ENCODE data around the gene TSPEAR. TPM values are rescaled to one million over a fixed set of nuclear protein-coding genes. Genes with fewer than 3 reads are reported as not detected.
A peak's percentile ranks its signal among the peaks of the same experiment; 100 is the strongest.
"Not testable (repeated sequence)": the region's sequence is repeated elsewhere in the genome, so short reads cannot be mapped to it uniquely, and the experiment has no call there.

Gene TSPEAR
- total RNA-seq, 3 donors from 2014 or later (not counting 1 experiment from before 2014, with no cell fraction given): not detected

DNA sequence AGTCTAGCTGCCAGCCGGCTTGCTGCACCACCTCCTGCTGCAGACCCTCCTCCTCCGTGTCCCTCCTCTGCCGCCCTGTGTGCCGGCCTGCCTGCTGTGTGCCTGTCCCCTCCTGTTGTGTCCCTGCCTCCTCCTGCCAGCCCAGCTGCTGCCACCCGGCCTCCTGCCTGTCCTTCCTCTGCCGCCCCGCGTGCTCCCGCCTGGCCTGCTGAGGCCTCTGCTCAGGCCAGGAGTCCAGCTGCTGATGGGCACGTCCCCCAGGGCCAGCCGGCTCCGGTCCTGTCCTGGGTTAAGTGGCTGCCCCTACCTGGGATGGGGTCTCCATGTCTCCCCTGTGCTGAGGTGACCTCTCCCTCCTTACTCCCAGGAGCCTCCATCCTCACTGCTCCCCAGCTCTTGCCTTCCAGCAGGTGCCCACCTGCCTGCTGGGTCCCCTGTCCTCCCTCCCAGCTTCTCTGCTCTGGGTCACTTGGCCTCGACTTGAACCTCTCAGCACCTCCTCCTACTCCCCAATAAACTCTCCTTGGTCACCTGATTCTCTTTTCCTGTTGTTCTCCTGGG lies 98.6 kb downstream of the TSPEAR start:
- Histone ChIP-seq H3K27ac (ENCODE audit: low read length) (no peak overlapping the region), H3K4me1 (ENCODE audit: control insufficient read depth, insufficient read depth, low read length) (peaks cover 15% of the 10 kb centered on the region), H3K36me3 (ENCODE audit: control insufficient read depth, insufficient read depth, low read length) (no peaks in the 10 kb centered on the region), H3K27me3 (ENCODE audit: control insufficient read depth, insufficient read depth, low read length) (no peaks in the 10 kb centered on the region), H3K4me3 (ENCODE audit: low read length) (no peak overlapping the region), H3K9me3 (ENCODE audit: control insufficient read depth, insufficient read depth, low read length) (peaks cover 27% of the 10 kb centered on the region)
- intact Hi-C loops (cut with micrococcal nuclease): no loop called here
- DNase-seq (no peak), ATAC-seq (no peak)
- Mint-ChIP-seq H3K36me3 (peaks cover 15% of the 10 kb centered on the region), H3K27me3 (ENCODE audit: low read depth in 2 of 2) (peaks cover 11 to 19% of the 10 kb centered on the region in 2 donors), H3K9me3 (peaks cover 2 to 14% of the 10 kb centered on the region in 2 donors), H3K27ac (no peak overlapping the region), H3K4me1 (peaks cover 1 to 20% of the 10 kb centered on the region in 2 donors), H3K4me3 (no peak overlapping the region)
- TF ChIP-seq, protein P1, sequence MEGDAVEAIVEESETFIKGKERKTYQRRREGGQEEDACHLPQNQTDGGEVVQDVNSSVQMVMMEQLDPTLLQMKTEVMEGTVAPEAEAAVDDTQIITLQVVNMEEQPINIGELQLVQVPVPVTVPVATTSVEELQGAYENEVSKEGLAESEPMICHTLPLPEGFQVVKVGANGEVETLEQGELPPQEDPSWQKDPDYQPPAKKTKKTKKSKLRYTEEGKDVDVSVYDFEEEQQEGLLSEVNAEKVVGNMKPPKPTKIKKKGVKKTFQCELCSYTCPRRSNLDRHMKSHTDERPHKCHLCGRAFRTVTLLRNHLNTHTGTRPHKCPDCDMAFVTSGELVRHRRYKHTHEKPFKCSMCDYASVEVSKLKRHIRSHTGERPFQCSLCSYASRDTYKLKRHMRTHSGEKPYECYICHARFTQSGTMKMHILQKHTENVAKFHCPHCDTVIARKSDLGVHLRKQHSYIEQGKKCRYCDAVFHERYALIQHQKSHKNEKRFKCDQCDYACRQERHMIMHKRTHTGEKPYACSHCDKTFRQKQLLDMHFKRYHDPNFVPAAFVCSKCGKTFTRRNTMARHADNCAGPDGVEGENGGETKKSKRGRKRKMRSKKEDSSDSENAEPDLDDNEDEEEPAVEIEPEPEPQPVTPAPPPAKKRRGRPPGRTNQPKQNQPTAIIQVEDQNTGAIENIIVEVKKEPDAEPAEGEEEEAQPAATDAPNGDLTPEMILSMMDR (IDR thresholded peaks at IDR 0.05): no peak
- WGBS (ENCODE audit: insufficient coverage): 88% methylated on average over 13 of the region's 13 CpGs

DNA sequence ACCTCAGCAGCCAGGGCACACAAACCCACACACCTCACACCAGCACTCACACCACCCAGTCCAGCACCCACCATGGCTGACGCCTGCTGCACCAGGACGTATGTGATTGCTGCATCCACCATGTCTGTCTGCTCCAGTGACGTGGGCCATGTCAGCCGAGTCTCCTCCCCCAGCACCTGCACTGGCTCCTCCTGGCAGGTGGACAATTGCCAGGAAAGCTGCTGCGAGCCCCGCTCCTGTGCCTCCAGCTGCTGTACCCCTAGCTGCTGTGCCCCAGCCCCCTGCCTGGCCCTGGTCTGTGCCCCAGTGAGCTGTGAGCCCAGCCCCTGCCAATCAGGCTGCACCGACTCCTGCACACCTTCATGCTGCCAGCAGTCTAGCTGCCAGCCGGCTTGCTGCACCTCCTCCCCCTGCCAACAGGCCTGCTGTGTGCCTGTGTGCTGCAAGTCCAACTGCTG lies 99.3 kb downstream of the TSPEAR start, which contains the start of gene KRTAP10-8:
Gene KRTAP10-8, plus strand, starts transcription at position 51 of the 458 bp plus-strand sequence. Its CDS starts 22 bp downstream, at position 73.
- intact Hi-C loops (cut with micrococcal nuclease): no loop called here
- peaks cover 15% of the 10 kb centered on the region for H3K36me3 Mint-ChIP-seq
- peaks cover 0 to 20% of the 10 kb centered on the region in 2 donors for H3K4me1 Mint-ChIP-seq
- Histone ChIP-seq H3K4me3 (ENCODE audit: low read length) (no peak within 1 kb of the TSS), H3K27ac (ENCODE audit: low read length) (no peak within 1 kb of the TSS), H3K27me3 (ENCODE audit: control insufficient read depth, insufficient read depth, low read length) (no peaks in the 10 kb centered on the region), H3K9me3 (ENCODE audit: control insufficient read depth, insufficient read depth, low read length) (peaks cover 27% of the 10 kb centered on the region), H3K36me3 (ENCODE audit: control insufficient read depth, insufficient read depth, low read length) (no peaks in the 10 kb centered on the region), H3K4me1 (ENCODE audit: control insufficient read depth, insufficient read depth, low read length) (peaks cover 15% of the 10 kb centered on the region)
- no peak within 1 kb of the TSS for H3K27ac Mint-ChIP-seq
- TF ChIP-seq, protein P1 (IDR thresholded peaks at IDR 0.05): no peak
- H3K9me3 Mint-ChIP-seq: peaks cover 2 to 14% of the 10 kb centered on the region in 2 donors
- 85% methylated on average over 8 of the region's 8 CpGs for WGBS (ENCODE audit: insufficient coverage)
- peak in 1 of 3 donors; percentile 43 for ATAC-seq
- peaks cover 14 to 23% of the 10 kb centered on the region in 2 donors for H3K27me3 Mint-ChIP-seq (ENCODE audit: low read depth in 2 of 2)
- peak within 1 kb of the TSS; percentile 17 for H3K4me3 Mint-ChIP-seq
- DNase-seq: no peak

DNA sequence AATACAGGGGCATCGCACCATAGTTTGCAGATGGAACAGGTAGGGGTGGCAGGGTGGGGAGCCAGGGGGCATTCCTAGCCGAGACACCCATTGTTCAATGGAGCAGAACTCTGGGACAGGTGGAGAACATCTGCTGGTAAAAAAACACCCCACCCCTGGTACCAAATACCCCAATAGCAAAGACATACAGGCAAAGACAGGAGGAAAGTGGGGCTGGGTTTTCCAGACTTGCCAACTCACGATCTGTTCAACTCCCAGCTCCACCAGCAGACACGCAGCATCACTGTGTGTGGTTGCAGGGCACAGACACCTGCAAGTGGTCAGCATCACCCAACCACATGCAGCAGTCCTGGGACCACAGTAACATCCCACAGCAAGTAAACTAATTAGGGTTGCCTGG lies 99.8 kb downstream of the TSPEAR start:
- ATAC-seq (peak in 1 of 3 donors; percentile 36), DNase-seq (no peak)
- intact Hi-C loops (cut with micrococcal nuclease): no loop called here
- 91% methylated on average over 4 of the region's 4 CpGs for WGBS (ENCODE audit: insufficient coverage)
- Mint-ChIP-seq H3K27ac (no peak overlapping the region), H3K4me1 (peaks cover 0 to 18% of the 10 kb centered on the region in 2 donors), H3K4me3 (no peak overlapping the region), H3K9me3 (peaks cover 2 to 14% of the 10 kb centered on the region in 2 donors), H3K27me3 (ENCODE audit: low read depth in 2 of 2) (peaks cover 17 to 26% of the 10 kb centered on the region in 2 donors), H3K36me3 (peaks cover 15% of the 10 kb centered on the region)
- H3K36me3 ChIP-seq (ENCODE audit: control insufficient read depth, insufficient read depth, low read length): no peaks in the 10 kb centered on the region
- H3K4me3 ChIP-seq (ENCODE audit: low read length): no peak overlapping the region
- H3K27me3 ChIP-seq (ENCODE audit: control insufficient read depth, insufficient read depth, low read length): no peaks in the 10 kb centered on the region
- TF ChIP-seq, protein P1 (IDR thresholded peaks at IDR 0.05): no peak
- H3K4me1 ChIP-seq (ENCODE audit: control insufficient read depth, insufficient read depth, low read length): peaks cover 15% of the 10 kb centered on the region
- peaks cover 27% of the 10 kb centered on the region for H3K9me3 ChIP-seq (ENCODE audit: control insufficient read depth, insufficient read depth, low read length)
- no peak overlapping the region for H3K27ac ChIP-seq (ENCODE audit: low read length)

DNA sequence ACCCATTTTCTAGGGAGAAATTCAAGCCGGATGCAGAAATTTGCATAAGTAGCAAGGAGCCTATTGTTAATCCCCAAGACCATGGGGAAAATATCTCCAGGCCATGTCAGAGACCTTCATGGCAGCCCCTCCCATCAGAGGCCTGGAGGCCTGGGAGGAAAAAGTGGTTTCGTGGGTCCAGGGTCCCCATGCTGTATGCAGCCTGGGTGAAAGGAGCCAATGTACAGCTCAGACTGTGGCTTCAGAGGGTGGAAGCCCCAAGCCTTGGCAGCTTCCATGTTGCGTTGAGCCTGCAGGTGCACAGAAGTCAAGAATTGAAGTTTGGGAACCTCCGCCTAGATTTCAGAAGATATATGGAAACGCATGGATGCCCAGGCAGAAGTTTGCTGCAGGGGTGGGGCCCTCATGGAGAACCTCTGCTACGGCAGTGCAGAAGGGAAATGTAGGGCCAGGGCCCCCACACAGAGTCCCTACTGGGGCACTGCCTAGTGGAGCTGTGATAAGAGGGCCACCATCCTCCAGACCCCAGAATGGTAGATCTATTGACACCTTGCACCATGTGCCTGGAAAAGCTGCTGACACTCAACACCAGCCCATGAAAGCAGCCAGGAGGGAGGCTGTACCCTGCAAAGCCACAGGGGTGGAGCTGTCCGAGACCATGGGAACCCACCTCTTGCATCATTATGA lies 101.1 kb downstream of the TSPEAR start:
- WGBS (ENCODE audit: insufficient coverage): 96% methylated on average over 7 of the region's 7 CpGs
- H3K4me3 ChIP-seq (ENCODE audit: low read length): not testable (repeated sequence)

More for the DNA sequence above, 101.1 kb downstream of the TSPEAR start:
- H3K27ac ChIP-seq (ENCODE audit: low read length); DNase-seq; ATAC-seq; H3K36me3 ChIP-seq (ENCODE audit: control insufficient read depth, insufficient read depth, low read length); H3K4me1 ChIP-seq (ENCODE audit: control insufficient read depth, insufficient read depth, low read length); H3K4me3 Mint-ChIP-seq; intact Hi-C loops (cut with micrococcal nuclease); H3K27me3 ChIP-seq (ENCODE audit: control insufficient read depth, insufficient read depth, low read length); H3K27ac Mint-ChIP-seq: not testable (repeated sequence)
- H3K36me3 Mint-ChIP-seq: peaks cover 15% of the 10 kb centered on the region
- H3K9me3 ChIP-seq (ENCODE audit: control insufficient read depth, insufficient read depth, low read length): peaks cover 27% of the 10 kb centered on the region
- peaks cover 0 to 12% of the 10 kb centered on the region in 2 donors for H3K4me1 Mint-ChIP-seq
- peaks cover 22 to 38% of the 10 kb centered on the region in 2 donors for H3K27me3 Mint-ChIP-seq (ENCODE audit: low read depth in 2 of 2)
- peaks cover 2 to 14% of the 10 kb centered on the region in 2 donors for H3K9me3 Mint-ChIP-seq
